SK-N-SH (cell line): ENCODE measurements around the gene COX10. TPM values are rescaled to one million over a fixed set of nuclear protein-coding genes. Genes with fewer than 3 reads are reported as not detected.

Source experiments
- CTCF ChIA-PET: fragments of 300-600, 350-600 bp; formaldehyde crosslinking; extraction: SDS; loops from one replicate; lab custom pipeline; 2021; lab: Yijun Ruan, JAX
- POLR2A ChIA-PET: fragments of 350-600 bp; sonication (Branson Sonifier 250); formaldehyde crosslinking; extraction: SDS; loops from one replicate; lab custom pipeline; 2020; ENCODE audit warnings: antibody characterized with exemption, inconsistent platforms; lab: Yijun Ruan, JAX
- DNase-seq: peaks from one replicate; pipeline ENCODE4 v3.0.0; 2012
- H2AFZ ChIP-seq: fragments of 200-600 bp; sonication (generic); 2 replicates; pipeline ENCODE4 v1.8.1; 2016; ENCODE audit warnings: antibody characterized with exemption, mild to moderate bottlenecking, low read depth
- H3F3A ChIP-seq: fragments of 200-600 bp; sonication (generic); replicated peaks from 2 replicates; pipeline ENCODE3; 2016; ENCODE audit warnings: antibody characterized with exemption, mild to moderate bottlenecking; ENCODE audit not compliant: insufficient read depth
- H3K27ac ChIP-seq, 2 experiments: fragments of 200-500 bp in 1 of 2; fragments of 200-600 bp in 1 of 2; sonication (Bioruptor generic) in 1 of 2; sonication (generic), shearing (Covaris generic) in 1 of 2; 2 replicates each; pipeline versions ENCODE4 v1.5.1 to v1.6.1; 2014 to 2016; ENCODE audit warnings: low read depth in 2 of 2, inconsistent platforms in 1 of 2, low read length in 1 of 2, mild to moderate bottlenecking in 1 of 2, mixed read lengths in 1 of 2
- H3K27me3 ChIP-seq: fragments of 200-600 bp; sonication (generic), shearing (Covaris generic); 2 replicates; pipeline ENCODE4 v1.6.1; 2016; ENCODE audit warnings: mixed run types; ENCODE audit not compliant: insufficient read depth
- H3K36me3 ChIP-seq, 2 experiments: fragments of 200-500 bp in 1 of 2; fragments of 200-600 bp in 1 of 2; sonication (Bioruptor generic) in 1 of 2; sonication (generic) in 1 of 2; replicated peaks in 1 of 2; 2 replicates each; pipeline versions ENCODE3 to v1.5.1; 2014 to 2016; ENCODE audit warnings: low read length in 1 of 2, mild to moderate bottlenecking in 1 of 2; ENCODE audit not compliant: insufficient read depth in 2 of 2, control insufficient read depth in 1 of 2
- H3K4me1 ChIP-seq, 2 experiments: fragments of 200-500 bp in 1 of 2; fragments of 200-600 bp in 1 of 2; sonication (Bioruptor generic) in 1 of 2; sonication (generic), shearing (Covaris generic) in 1 of 2; 2 replicates each; pipeline versions ENCODE4 v1.5.1 to v1.6.1; 2014 to 2016; ENCODE audit warnings: low read depth in 1 of 2, low read length in 1 of 2, mixed run types in 1 of 2; ENCODE audit not compliant: insufficient read depth in 2 of 2, control insufficient read depth in 1 of 2
- H3K4me2 ChIP-seq: fragments of 200-600 bp; sonication (generic), shearing (Covaris generic); 2 replicates; pipeline ENCODE4 v1.6.1; 2017; ENCODE audit warnings: mixed run types
- H3K4me3 ChIP-seq, 2 experiments: fragments of 200-500 bp in 1 of 2; fragments of 200-600 bp in 1 of 2; sonication (Bioruptor generic) in 1 of 2; sonication (generic), shearing (Covaris generic) in 1 of 2; 2 replicates each; pipeline versions ENCODE4 v1.5.1 to v1.8.1; 2014 to 2016; ENCODE audit warnings: low read depth in 2 of 2, inconsistent platforms in 1 of 2, low read length in 1 of 2, mild to moderate bottlenecking in 1 of 2, mixed read lengths in 1 of 2, moderate library complexity in 1 of 2
- H3K79me2 ChIP-seq: fragments of 200-600 bp; sonication (generic); 2 replicates; pipeline ENCODE4 v1.8.1; 2017; ENCODE audit warnings: mild to moderate bottlenecking; ENCODE audit not compliant: insufficient read depth
- H3K9ac ChIP-seq: fragments of 200-600 bp; sonication (generic); 2 replicates; pipeline ENCODE4 v1.6.1; 2017; ENCODE audit warnings: mixed run types
- H3K9me2 ChIP-seq: fragments of 200-600 bp; sonication (generic); 2 replicates; pipeline ENCODE4 v1.6.1; 2017; ENCODE audit warnings: mixed run types
- H3K9me3 ChIP-seq: fragments of 200-600 bp; sonication (generic); 2 replicates; pipeline ENCODE4 v1.6.1; 2017; ENCODE audit warnings: mixed run types, mild to moderate bottlenecking, moderate library complexity
- H4K20me1 ChIP-seq: fragments of 200-600 bp; sonication (generic); 2 replicates; pipeline ENCODE4 v1.6.1; 2017; ENCODE audit warnings: mild to moderate bottlenecking, mixed run types; ENCODE audit not compliant: insufficient read depth
- CHD2 ChIP-seq: fragments of 150-350 bp; IDR thresholded peaks from 2 replicates; pipeline ENCODE4 v1.6.1; 2018; ENCODE audit warnings: low read length; ENCODE audit not compliant: partially characterized antibody
- FOXJ3 ChIP-seq: sonication (generic); formaldehyde crosslinking; IDR thresholded peaks from 2 replicates; pipeline ENCODE4 v1.5.1; 2020; ENCODE audit warnings: mild to moderate bottlenecking, missing genetic modification reagents
- IRF3 ChIP-seq: fragments of 150-350 bp; IDR thresholded peaks from 2 replicates; pipeline ENCODE4 v1.6.1; 2016; ENCODE audit warnings: mild to moderate bottlenecking, low read depth, low read length
- JUND ChIP-seq: IDR thresholded peaks from 2 replicates; pipeline ENCODE4 v1.4.0; 2012
- RAD21 ChIP-seq: IDR thresholded peaks from 2 replicates; pipeline ENCODE4 v1.6.1; 2012; ENCODE audit warnings: mild to moderate bottlenecking, low read length
- REST ChIP-seq: IDR thresholded peaks from 2 replicates; pipeline ENCODE4 v1.6.1; 2012; ENCODE audit warnings: mild to moderate bottlenecking, low read depth, low read length, moderate library complexity
- RXRA ChIP-seq: IDR thresholded peaks from 2 replicates; pipeline ENCODE4 v1.4.0; 2012; ENCODE audit warnings: low read depth, mild to moderate bottlenecking, borderline replicate concordance
- TEAD4 ChIP-seq: IDR thresholded peaks from 2 replicates; pipeline ENCODE4 v1.4.0; 2012; ENCODE audit warnings: mild to moderate bottlenecking, borderline replicate concordance; ENCODE audit not compliant: insufficient read depth
- USF1 ChIP-seq: IDR thresholded peaks from 2 replicates; pipeline ENCODE4 v1.4.0; 2012; ENCODE audit warnings: low read depth, borderline replicate concordance
- YY1 ChIP-seq: IDR thresholded peaks from 2 replicates; pipeline ENCODE4 v1.4.0; 2012; ENCODE audit warnings: low read depth, mild to moderate bottlenecking
- WGBS: methylation state at CpG from one replicate; pipeline ENCODE4 v1.1.6; 2017; ENCODE audit warnings: low lambda C conversion rate; 5-methylcytosine and 5-hydroxymethylcytosine counted together
- polyA plus RNA-seq, 3 experiments: library from polyadenylated mRNA; depleted of rRNA; stranded (reverse); fragments of >200 nt; gene quantifications; 2 replicates each; pipeline ENCODE4 v1.2.3, GENCODE V29; 2012
- TF ChIP-seq, protein P1 (sequence below): IDR thresholded peaks from 2 replicates; pipeline ENCODE4 v1.4.0; 2012; ENCODE audit warnings: low read depth, borderline replicate concordance
- TF ChIP-seq, protein P2 (sequence below): IDR thresholded peaks from 2 replicates; pipeline ENCODE4 v1.4.0; 2012; ENCODE audit warnings: low read depth

Gene COX10
- polyA plus RNA-seq, 1 of the 3 experiments (the other 2 are of a cell fraction): 8.7 TPM

DNA sequence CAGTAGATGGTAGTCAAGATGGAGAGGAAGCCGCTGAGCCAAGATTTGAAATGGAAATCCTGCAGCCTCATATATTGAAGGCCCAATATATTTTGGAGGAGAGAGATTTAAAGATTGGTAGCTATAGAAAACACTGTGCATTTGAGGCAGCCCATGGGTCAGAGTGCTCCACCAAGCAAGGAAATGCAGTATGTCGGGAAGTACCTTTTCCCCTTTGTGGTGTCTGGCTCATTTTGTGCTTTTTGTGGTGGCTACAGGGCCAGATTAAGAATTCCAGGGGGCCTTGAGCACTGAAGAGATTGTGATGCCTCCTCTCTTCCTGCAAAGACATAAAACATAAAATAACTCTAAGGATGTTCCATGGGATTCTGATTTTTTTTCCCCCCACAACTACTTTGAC, 127.8 kb downstream of the COX10 start:
- Histone ChIP-seq H4K20me1 (no peaks in the 10 kb centered on the region), H3K9me2 (no peaks in the 10 kb centered on the region), H3K27me3 (no peaks in the 10 kb centered on the region), H3K4me1 (peaks cover 0 to 21% of the 10 kb centered on the region in 2 experiments; a peak in 2 of 4 replicates), H3K4me2 (no peak overlapping the region), H3F3A (no peaks in the 10 kb centered on the region), H3K9me3 (no peaks in the 10 kb centered on the region), H3K79me2 (no peaks in the 10 kb centered on the region), H3K9ac (no peak overlapping the region), H2AFZ (no peak overlapping the region), H3K4me3 (no peak overlapping the region), H3K36me3 (no peaks in the 10 kb centered on the region), H3K27ac (peak overlapping the region in 1 of 2 experiments; percentile 67; a peak in 1 of 4 replicates)
- no peak for TF ChIP-seq IRF3
- TF ChIP-seq FOXJ3 (CRISPR knock-in tag): no peak
- no peak for TF ChIP-seq RAD21
- no peak for TF ChIP-seq REST
- no peak for TF ChIP-seq CHD2
- no peak for TF ChIP-seq RXRA
- TF ChIP-seq TEAD4: no peak
- 95% methylated on average over 2 of the region's 2 CpGs for WGBS
- no peak for DNase-seq
- ChIA-PET POLR2A (no interaction called here), CTCF (interaction anchor here (1.0 kb wide), 1 partner anchor 10 kb away, joined by 3 read pairs; no protein-coding TSS in a partner anchor)

DNA sequence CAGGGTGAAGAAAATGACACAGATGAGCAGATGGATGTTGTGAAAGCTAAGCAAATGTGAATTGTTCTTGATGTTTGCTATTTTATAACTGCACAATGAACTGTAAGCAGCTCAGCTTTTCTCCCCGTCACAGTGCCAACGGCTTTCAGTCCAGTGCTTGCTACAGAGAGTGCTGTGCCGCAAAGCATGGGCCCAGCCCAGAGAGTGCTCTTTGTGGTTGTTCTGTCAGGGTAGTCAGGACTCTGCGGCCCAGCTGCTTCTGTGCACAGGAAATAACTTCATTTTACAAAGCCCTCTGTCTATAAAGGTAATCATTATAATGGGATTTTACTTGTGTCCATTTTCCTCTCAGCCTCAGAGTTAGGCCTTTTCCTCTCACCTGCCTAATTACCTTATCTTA, 128.3 kb downstream of the COX10 start:
- Histone ChIP-seq H3F3A (no peaks in the 10 kb centered on the region), H3K27ac (peak overlapping the region in 1 of 2 experiments; percentile 67; a peak in 2 of 4 replicates), H3K27me3 (no peaks in the 10 kb centered on the region), H4K20me1 (no peaks in the 10 kb centered on the region), H3K4me1 (peaks cover 0 to 21% of the 10 kb centered on the region in 2 experiments; a peak in 2 of 4 replicates), H2AFZ (no peak overlapping the region), H3K36me3 (no peaks in the 10 kb centered on the region), H3K4me3 (no peak overlapping the region), H3K9ac (no peak overlapping the region), H3K4me2 (no peak overlapping the region), H3K9me3 (no peaks in the 10 kb centered on the region), H3K9me2 (no peaks in the 10 kb centered on the region)
- ChIA-PET POLR2A (no interaction called here), CTCF (interaction anchor here (1.0 kb wide), 1 partner anchor 10 kb away, joined by 3 read pairs; no protein-coding TSS in a partner anchor)
- WGBS: 48% methylated on average over 4 of the region's 4 CpGs
- no peak for DNase-seq
- TF ChIP-seq USF1: no peak
- TF ChIP-seq, protein P1, sequence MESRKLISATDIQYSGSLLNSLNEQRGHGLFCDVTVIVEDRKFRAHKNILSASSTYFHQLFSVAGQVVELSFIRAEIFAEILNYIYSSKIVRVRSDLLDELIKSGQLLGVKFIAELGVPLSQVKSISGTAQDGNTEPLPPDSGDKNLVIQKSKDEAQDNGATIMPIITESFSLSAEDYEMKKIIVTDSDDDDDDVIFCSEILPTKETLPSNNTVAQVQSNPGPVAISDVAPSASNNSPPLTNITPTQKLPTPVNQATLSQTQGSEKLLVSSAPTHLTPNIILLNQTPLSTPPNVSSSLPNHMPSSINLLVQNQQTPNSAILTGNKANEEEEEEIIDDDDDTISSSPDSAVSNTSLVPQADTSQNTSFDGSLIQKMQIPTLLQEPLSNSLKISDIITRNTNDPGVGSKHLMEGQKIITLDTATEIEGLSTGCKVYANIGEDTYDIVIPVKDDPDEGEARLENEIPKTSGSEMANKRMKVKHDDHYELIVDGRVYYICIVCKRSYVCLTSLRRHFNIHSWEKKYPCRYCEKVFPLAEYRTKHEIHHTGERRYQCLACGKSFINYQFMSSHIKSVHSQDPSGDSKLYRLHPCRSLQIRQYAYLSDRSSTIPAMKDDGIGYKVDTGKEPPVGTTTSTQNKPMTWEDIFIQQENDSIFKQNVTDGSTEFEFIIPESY: no peak
- TF ChIP-seq RAD21: no peak
- TF ChIP-seq JUND: no peak
- TF ChIP-seq, protein P2, sequence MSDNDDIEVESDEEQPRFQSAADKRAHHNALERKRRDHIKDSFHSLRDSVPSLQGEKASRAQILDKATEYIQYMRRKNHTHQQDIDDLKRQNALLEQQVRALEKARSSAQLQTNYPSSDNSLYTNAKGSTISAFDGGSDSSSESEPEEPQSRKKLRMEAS: no peak
- no peak for TF ChIP-seq YY1
- TF ChIP-seq, all 33 proteins: peak for 0
- no peaks in the 10 kb centered on the region for H3K79me2 ChIP-seq
